Right cardiac atrium (tissue), 5 donors: ENCODE results near the gene TMEM169. TPM values are rescaled to one million over a fixed set of nuclear protein-coding genes. Genes with fewer than 3 reads are reported as not detected.

ENCODE experiments used
- polyA plus RNA-seq: library from polyadenylated mRNA; stranded (reverse); fragments of 200-250 nt; gene quantifications from one replicate; pipeline ENCODE4 v1.2.3, GENCODE V29; 2013
- total RNA-seq, 4 donors: library from RNA; stranded (reverse); fragmentation: NEBNext Ultra II Directional; extraction: Animal tissue kit (Norgen Biotek cat#: 25700); gene quantifications; one replicate each; pipeline ENCODE4 v1.2.1, GENCODE V29; 2021
- donor health status: healthy with polysubstance abuse.
- donor health status: DM: no; HTN: yes; CAD: no.
- donor health status: DM: no; HTN: no; CAD: no.
- donor health status: DM: no; HTN: yes; CAD: no; lungs with severe emphysema.
- donor health status: DM: yes; HTN: yes; CAD: no.

Gene TMEM169
- total and polyA plus RNA-seq, 5 donors, result 0.14 to 0.42 (median 0.25) TPM; not detected in 1

Other genes with a start within 250 kb of the TMEM169 start
- under 1 TPM; 0.31 to 0.82 (median 0.65) TPM for gene MREG, start 68.4 kb upstream of the TMEM169 start, total RNA-seq
- gene MREG, start 68.4 kb upstream of the TMEM169 start, polyA plus RNA-seq, result 0.36 TPM
- 1 to 10 TPM; 2.9 to 7.9 (median 6.0) TPM for gene PECR, start 110 bp upstream of the TMEM169 start, total RNA-seq
- gene PECR, start 110 bp upstream of the TMEM169 start, polyA plus RNA-seq, result 5.1 TPM
- gene XRCC5, start 27.4 kb downstream of the TMEM169 start, total RNA-seq, result 100 to 1,000 TPM; 121 to 145 (median 129) TPM
- 57.7 TPM for gene XRCC5, start 27.4 kb downstream of the TMEM169 start, polyA plus RNA-seq